Breast epithelium (tissue), 4 donors: ENCODE data around the gene SLAIN2. TPM values are rescaled to one million over a fixed set of nuclear protein-coding genes. Genes with fewer than 3 reads are reported as not detected.

Source experiments
- DNase-seq, 2 donors: peaks; one replicate each; pipeline ENCODE4 v3.0.0-alpha.2; 2019; ENCODE audit warnings: low spot score in 2 of 2
- H3K27ac ChIP-seq, 2 donors: fragments of 200-600 bp; sonication (generic) in 1 of 2; one replicate each; pipeline ENCODE4 v1.5.1; 2016 to 2019; ENCODE audit warnings: mild to moderate bottlenecking in 1 of 2
- H3K27me3 ChIP-seq, 2 donors: fragments of 200-600 bp; sonication (generic) in 1 of 2; one replicate each; pipeline versions ENCODE4 v1.5.1 to v1.6.0; 2017 to 2019; ENCODE audit warnings: control low read depth in 1 of 2, mild to moderate bottlenecking in 1 of 2
- H3K36me3 ChIP-seq: fragments of 200-600 bp; one replicate; pipeline ENCODE4 v1.5.1; 2019
- H3K4me1 ChIP-seq, 2 donors: fragments of 200-600 bp; sonication (generic); one replicate each; pipeline ENCODE4 v1.5.1; 2016 to 2019; ENCODE audit warnings: control low read depth in 1 of 2
- H3K4me3 ChIP-seq, 3 donors: fragments of 200-600 bp; sonication (generic); 1 replicate in 2 of 3; 2 replicates in 1 of 3; pipeline ENCODE4 v1.5.1; 2016 to 2019; ENCODE audit warnings: mild to moderate bottlenecking in 3 of 3, moderate library complexity in 2 of 3
- H3K9me3 ChIP-seq, 2 donors: fragments of 200-600 bp; sonication (generic) in 1 of 2; one replicate each; pipeline ENCODE4 v1.5.1; 2016 to 2019; ENCODE audit warnings: control low read depth in 1 of 2
- POLR2A ChIP-seq: fragments of 450-650 bp; IDR thresholded peaks from one replicate; pipeline ENCODE4 v1.6.1; 2016; ENCODE audit warnings: antibody characterized with exemption, mild to moderate bottlenecking, moderate library complexity
- POLR2AphosphoS5 ChIP-seq, 3 donors: sonication (generic); formaldehyde crosslinking; IDR thresholded peaks; one replicate each; pipeline ENCODE4 v1.6.1; 2017; ENCODE audit warnings: antibody characterized with exemption in 3 of 3
- intact Hi-C: fragments of 100-400 bp; cut with DNase I; formaldehyde crosslinking; loops from one replicate; pipeline ENCODE4 v1.15.1; 2023; ENCODE audit warnings: low total_unique reads
- total RNA-seq, 3 donors: library from RNA; depleted of rRNA; stranded (reverse); fragments of >200 nt; gene quantifications; one replicate each; pipeline ENCODE4 v1.1.0, GENCODE V29; 2016
- TF ChIP-seq, protein P1 (sequence below), 3 donors: fragments of 450-650 bp; IDR thresholded peaks; one replicate each; pipeline ENCODE4 v1.5.1; 2016 to 2017; ENCODE audit warnings: antibody characterized with exemption in 3 of 3, mild to moderate bottlenecking in 3 of 3, moderate library complexity in 3 of 3

SLAIN2 gene
- total RNA-seq, 3 donors from 2014 or later, result 41.6 to 76.6 (median 76.5) TPM

DNA sequence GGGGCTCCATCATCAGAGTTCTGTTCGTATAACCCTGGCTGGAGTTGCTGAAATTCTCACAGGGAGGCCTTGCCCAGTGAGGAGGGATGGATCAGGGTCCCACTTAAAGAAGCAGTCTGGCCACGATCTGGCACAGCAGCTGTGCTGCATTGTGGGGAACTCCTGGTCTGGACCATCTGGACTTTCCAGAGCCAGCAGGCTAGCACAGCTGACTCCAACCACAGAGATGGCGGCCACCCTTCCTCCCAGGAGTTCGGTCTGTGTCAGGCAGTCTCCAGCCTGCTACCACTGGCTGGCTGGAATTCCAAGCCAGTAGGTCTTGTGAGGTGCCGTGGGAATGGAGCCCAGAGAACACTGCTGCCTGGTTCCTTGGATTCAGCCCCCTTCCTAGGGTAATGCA lies 62.0 kb downstream of the SLAIN2 start:
- no peak overlapping the region for H3K4me3 ChIP-seq
- H3K4me1 ChIP-seq, result no peaks in the 10 kb centered on the region
- no peaks in the 10 kb centered on the region for H3K36me3 ChIP-seq
- TF ChIP-seq, protein P1, sequence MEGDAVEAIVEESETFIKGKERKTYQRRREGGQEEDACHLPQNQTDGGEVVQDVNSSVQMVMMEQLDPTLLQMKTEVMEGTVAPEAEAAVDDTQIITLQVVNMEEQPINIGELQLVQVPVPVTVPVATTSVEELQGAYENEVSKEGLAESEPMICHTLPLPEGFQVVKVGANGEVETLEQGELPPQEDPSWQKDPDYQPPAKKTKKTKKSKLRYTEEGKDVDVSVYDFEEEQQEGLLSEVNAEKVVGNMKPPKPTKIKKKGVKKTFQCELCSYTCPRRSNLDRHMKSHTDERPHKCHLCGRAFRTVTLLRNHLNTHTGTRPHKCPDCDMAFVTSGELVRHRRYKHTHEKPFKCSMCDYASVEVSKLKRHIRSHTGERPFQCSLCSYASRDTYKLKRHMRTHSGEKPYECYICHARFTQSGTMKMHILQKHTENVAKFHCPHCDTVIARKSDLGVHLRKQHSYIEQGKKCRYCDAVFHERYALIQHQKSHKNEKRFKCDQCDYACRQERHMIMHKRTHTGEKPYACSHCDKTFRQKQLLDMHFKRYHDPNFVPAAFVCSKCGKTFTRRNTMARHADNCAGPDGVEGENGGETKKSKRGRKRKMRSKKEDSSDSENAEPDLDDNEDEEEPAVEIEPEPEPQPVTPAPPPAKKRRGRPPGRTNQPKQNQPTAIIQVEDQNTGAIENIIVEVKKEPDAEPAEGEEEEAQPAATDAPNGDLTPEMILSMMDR (IDR thresholded peaks at IDR 0.05), result no peak
- TF ChIP-seq POLR2AphosphoS5 (IDR thresholded peaks at IDR 0.05), result no peak
- no peak for TF ChIP-seq POLR2A
- H3K27me3 ChIP-seq, result no peaks in the 10 kb centered on the region
- intact Hi-C loops, result no loop called here
- no peaks in the 10 kb centered on the region for H3K9me3 ChIP-seq
- DNase-seq, result no peak
- H3K27ac ChIP-seq, result no peak overlapping the region

DNA sequence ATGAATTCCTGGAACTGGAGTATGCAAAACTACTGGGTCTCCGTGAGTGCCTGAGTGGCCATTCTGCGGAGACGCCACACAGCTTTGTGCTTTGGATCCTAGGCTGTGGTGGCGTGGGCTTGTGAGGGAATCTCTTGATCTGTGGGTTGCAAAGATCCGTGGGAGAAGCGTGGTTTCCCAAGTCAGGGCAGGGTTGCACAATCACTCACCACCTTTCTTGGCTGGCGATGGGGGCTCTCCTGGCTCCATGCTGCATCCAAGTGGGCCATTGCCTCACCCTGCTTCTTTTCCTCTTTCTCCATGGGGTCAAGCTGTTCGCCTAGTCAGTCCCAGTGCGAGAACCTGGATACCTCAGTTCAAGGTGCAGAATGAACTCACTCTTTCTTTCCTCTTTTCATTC lies 62.5 kb downstream of the SLAIN2 start:
- H3K9me3 ChIP-seq, result no peaks in the 10 kb centered on the region
- DNase-seq, result no peak
- H3K27ac ChIP-seq, result no peak overlapping the region
- no peak for TF ChIP-seq POLR2A
- no peak for TF ChIP-seq POLR2AphosphoS5 (IDR thresholded peaks at IDR 0.05)
- TF ChIP-seq, protein P1 (IDR thresholded peaks at IDR 0.05), result no peak
- no peaks in the 10 kb centered on the region for H3K4me1 ChIP-seq
- intact Hi-C loops, result no loop called here
- no peaks in the 10 kb centered on the region for H3K27me3 ChIP-seq
- H3K36me3 ChIP-seq, result no peaks in the 10 kb centered on the region
- no peak overlapping the region for H3K4me3 ChIP-seq

DNA sequence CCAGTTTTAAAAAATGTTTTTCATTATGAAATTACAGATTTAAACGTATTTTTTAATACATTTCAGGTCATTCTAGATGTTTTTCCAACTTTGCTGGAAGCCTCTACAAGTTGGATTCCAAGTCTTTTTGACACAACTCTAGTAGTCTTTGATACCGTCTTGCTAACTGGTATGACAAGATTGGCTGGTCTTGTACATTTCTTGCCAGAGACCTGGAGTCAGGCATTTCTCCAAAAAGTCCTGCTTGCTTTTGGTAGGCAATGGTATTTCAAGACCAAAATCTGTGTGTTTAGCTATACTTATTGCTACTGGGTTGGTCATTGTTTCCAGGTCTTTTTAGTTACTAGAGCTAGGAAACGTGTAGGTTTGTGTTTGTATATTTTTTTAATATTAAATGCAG lies 64.6 kb downstream of the SLAIN2 start:
- no peak for DNase-seq
- H3K4me3 ChIP-seq, result no peak overlapping the region
- intact Hi-C loops, result no loop called here
- H3K27ac ChIP-seq, result no peak overlapping the region
- H3K9me3 ChIP-seq, result no peaks in the 10 kb centered on the region
- no peaks in the 10 kb centered on the region for H3K36me3 ChIP-seq
- no peaks in the 10 kb centered on the region for H3K27me3 ChIP-seq
- H3K4me1 ChIP-seq, result no peaks in the 10 kb centered on the region
- TF ChIP-seq POLR2AphosphoS5 (IDR thresholded peaks at IDR 0.05) (no peak), POLR2A (no peak)
- TF ChIP-seq, protein P1 (IDR thresholded peaks at IDR 0.05), result no peak

DNA sequence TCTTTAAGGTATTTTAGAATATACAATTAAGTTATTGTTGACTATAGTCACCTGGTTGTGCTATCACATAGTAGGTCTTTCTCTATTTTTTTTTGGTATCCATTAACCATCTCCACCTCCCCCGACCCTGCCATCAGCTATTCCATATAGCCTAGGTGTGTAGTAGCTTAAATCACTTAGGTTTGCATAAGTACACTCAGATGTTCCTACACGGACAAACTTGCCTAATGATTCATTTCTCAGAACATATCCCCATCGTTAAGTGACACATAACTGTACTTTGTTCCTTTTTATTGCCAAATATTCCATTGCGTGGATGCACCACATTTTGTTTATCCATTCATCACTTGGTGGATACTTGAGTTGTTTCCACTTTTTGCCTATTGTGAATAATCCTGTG lies 67.9 kb downstream of the SLAIN2 start:
- no peak for DNase-seq
- no peak overlapping the region for H3K27ac ChIP-seq
- H3K36me3 ChIP-seq, result no peaks in the 10 kb centered on the region
- TF ChIP-seq POLR2AphosphoS5 (IDR thresholded peaks at IDR 0.05) (no peak), POLR2A (no peak)
- TF ChIP-seq, protein P1 (IDR thresholded peaks at IDR 0.05), result no peak
- intact Hi-C loops, result no loop called here
- no peak overlapping the region for H3K4me3 ChIP-seq
- H3K4me1 ChIP-seq, result no peaks in the 10 kb centered on the region
- no peaks in the 10 kb centered on the region for H3K9me3 ChIP-seq
- H3K27me3 ChIP-seq, result no peaks in the 10 kb centered on the region

DNA sequence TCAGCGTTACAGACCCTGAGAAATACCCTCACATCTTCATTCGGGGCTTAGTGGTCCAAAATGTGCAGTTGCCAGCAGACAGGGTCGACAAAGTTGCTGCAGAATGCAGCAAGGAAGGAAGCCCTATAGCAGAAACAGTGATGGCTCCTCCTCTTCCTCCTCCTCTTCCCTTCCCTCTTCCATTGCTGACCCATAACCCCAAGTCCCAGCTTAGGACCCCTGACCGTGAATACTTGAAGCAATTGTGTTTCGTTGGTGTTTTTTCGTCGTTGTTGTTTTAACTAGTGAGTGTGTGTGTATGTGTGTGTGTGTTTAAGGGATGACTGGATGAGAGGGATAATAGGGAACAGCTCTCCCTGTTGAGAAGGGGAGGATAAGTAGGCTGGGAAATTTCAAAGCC lies 69.5 kb downstream of the SLAIN2 start:
- no peaks in the 10 kb centered on the region for H3K4me1 ChIP-seq
- TF ChIP-seq, protein P1 (IDR thresholded peaks at IDR 0.05), result no peak
- H3K36me3 ChIP-seq, result no peaks in the 10 kb centered on the region
- no peak overlapping the region for H3K4me3 ChIP-seq
- no peaks in the 10 kb centered on the region for H3K9me3 ChIP-seq
- intact Hi-C loops, result no loop called here
- H3K27me3 ChIP-seq, result no peaks in the 10 kb centered on the region
- DNase-seq, result no peak
- no peak overlapping the region for H3K27ac ChIP-seq
